ENCODE measurements around the gene REXO4.
"Not testable (repeated sequence)": the region's sequence is repeated elsewhere in the genome, so short reads cannot be mapped to it uniquely, and the experiment has no call there.

The REXO4 gene

DNA sequence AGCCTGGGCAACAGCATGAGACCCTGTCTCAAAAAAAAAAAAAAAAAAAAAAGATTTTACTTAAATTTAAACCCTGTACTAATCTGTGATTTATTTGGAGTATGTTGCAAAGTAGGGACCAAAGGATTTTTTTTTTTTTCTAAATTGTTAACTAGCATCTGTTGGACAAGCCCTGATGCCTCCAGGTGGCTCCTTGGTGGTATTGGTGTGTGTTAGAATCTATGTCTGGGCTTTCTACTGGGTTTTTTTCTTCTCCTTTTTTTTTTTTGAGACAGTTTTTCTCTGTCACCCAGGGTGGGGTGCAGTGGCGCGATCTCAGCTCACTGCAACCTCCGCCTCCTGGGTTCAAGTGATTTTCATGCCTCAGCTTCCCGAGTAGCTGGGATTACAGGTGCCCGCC lies 34.1 kb upstream of the REXO4 start:
- DNase-seq (ENCODE audit: low read depth) = not testable (repeated sequence)

DNA sequence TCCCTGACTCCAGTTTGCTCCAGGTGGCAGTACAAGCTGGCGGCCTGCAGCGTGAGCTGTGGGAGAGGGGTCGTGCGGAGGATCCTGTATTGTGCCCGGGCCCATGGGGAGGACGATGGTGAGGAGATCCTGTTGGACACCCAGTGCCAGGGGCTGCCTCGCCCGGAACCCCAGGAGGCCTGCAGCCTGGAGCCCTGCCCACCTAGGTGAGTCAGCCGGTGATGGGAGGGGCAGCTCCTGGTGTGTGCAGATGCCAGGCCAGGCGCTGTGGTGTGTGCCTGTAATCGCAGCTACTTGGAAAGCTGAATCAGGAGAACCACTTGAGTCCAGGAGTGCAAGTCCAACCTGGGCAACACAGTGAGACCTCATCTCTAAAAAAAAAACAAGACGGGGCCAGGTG lies 31.9 kb upstream of the REXO4 start:
- no peak for DNase-seq (ENCODE audit: low read depth)

- DNase-seq (ENCODE audit: low read depth) = no peak
These were observed 30.7 kb upstream of the REXO4 start for GRCh38 chr9:133448487-133448972.

DNA sequence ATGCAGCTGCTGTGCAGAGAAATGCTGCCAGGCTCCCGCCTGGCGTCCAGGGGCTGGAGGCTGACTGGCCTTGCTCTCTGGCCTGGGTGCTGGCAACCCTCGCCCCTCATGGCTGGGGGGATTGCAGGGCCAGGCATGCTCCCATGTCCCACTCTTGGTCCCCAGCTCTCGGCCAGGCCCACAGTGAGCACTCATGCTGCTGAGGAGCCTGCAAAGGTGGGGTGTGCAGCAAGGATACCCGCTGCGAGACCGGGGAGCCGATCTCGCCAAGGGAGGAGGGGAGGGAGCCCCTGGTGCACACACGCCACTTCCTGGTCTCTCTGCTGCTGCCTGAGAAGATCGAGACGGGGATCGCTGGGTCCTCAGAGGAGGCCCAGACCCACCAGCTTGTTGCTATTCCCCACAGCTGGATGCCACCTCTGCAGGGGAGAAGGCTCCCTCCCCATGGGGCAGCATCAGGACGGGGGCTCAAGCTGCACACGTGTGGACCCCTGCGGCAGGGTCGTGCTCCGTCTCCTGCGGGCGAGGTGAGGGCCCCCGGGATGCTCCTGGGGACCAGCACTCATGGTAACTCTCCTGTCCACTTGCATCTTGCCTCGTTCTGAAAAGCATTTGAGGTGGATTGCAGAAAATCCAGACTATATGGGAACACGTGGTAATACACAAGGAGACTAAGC lies 27.6 kb upstream of the REXO4 start:
- no peak for DNase-seq (ENCODE audit: low read depth)

GRCh38 chr9:133443982-133444381 lies 26.2 kb upstream of the REXO4 start:
- DNase-seq (ENCODE audit: low read depth) = peak; percentile 14

GRCh38 chr9:133443248-133443647 lies 25.4 kb upstream of the REXO4 start:
- DNase-seq (ENCODE audit: low read depth) = no peak

DNA sequence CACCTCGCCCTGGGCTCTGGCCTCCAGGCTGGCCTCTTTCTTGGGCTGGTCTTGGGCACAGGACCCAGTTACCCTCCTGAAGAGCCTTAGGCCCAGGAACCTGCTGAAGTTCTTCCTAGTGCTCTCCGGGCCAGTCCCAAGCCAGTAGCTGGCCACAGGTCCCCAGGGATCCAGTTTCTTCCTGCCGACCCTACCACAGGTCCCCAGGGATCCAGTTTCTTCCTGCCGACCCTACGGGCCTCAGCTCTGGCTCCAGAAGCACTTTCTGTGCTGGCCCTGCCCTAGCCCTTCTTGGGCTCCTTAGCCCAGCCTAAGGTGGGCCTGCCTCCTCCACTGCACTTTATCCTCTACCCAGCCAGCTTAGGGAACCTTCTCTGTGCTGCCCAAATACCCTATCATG lies 23.8 kb upstream of the REXO4 start:
- no peak for DNase-seq (ENCODE audit: low read depth)

GRCh38 chr9:133440874-133441273 lies 23.1 kb upstream of the REXO4 start:
- DNase-seq (ENCODE audit: low read depth) = no peak

DNA sequence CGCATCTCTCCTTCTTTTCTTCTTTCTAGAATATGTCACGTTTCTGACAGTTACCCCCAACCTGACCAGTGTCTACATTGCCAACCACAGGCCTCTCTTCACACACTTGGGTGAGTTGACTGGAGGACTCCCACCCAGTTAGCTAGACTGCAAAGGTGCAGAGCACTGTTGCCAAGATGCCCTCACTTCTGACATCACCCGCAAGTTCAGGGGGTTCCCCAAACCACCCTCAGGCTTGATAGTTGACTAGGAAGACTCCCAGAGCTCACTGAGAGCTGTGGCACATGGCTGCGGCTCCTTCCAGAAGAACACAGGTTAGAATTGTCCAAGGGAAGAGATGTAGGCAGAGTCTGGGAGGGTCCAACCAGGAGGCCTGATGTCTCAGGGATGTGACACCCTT lies 21.5 kb upstream of the REXO4 start:
- DNase-seq (ENCODE audit: low read depth) = no peak

DNA sequence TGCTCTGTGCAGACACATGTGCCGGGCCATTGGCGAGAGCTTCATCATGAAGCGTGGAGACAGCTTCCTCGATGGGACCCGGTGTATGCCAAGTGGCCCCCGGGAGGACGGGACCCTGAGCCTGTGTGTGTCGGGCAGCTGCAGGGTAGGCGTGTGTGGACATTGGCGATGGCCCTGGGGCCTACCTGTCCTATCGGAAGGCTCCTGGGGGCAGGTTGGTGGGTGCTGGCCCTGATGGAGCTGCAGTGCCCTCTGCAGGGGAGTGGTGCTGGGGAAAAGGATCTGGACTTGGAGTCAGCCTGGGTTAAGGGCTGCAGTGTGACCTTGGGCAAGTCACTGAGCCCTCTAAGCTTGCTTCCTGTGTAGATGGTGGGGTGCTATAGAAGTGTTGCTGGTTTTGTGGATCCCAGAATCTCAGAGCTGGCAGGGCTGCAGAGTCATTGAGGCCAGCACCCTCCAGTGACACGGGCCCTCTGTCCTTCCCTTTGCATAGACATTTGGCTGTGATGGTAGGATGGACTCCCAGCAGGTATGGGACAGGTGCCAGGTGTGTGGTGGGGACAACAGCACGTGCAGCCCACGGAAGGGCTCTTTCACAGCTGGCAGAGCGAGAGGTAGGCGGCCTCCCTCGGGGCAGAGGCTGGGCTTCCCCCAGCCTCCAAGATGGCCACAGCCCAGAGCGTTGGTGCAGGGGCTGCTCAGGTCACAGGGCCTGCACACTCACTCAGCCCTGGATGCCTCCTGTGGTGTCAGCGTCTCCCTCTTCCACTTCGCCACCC lies 20.1 kb upstream of the REXO4 start:
- no peak for DNase-seq (ENCODE audit: low read depth)

DNA sequence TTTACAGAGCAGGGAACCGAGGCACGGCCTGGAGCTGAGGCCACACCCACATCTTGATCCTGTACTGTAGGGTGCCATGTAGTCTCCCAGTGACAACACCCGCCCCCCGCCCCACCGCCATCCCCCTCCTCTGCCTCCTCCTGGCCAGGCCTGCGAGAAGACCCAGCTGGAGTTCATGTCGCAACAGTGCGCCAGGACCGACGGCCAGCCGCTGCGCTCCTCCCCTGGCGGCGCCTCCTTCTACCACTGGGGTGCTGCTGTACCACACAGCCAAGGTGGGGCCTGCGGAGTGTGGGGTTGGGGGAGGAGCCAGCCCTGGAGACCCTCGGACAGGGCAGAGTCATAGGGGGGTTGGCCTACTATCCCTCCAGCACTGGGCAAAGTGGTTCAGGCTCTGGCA lies 18.9 kb upstream of the REXO4 start:
- DNase-seq (ENCODE audit: low read depth) = no peak

GRCh38 chr9:133433351-133433843 lies 15.6 kb upstream of the REXO4 start:
- DNase-seq (ENCODE audit: low read depth) = no peak

DNA sequence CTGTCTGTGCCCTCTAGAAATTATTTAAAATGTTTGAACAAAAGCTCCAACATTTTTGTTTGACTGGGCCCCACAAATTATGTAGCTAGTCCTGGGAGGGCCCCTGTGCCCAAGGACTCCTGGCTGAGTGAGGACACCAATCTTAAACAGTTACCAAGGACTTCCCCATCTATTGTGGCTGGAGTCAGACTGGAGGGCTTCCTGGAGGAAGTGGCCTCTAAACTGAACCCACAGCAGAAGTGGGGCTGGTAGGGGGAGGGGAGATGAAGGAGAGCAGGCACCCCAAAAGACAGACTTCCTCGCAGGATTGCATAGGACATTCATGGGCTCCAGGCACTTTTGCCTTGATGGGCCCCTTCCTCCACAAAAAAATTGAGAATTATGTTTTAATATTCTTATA lies 12.4 kb upstream of the REXO4 start:
- DNase-seq (ENCODE audit: low read depth) = no peak

DNA sequence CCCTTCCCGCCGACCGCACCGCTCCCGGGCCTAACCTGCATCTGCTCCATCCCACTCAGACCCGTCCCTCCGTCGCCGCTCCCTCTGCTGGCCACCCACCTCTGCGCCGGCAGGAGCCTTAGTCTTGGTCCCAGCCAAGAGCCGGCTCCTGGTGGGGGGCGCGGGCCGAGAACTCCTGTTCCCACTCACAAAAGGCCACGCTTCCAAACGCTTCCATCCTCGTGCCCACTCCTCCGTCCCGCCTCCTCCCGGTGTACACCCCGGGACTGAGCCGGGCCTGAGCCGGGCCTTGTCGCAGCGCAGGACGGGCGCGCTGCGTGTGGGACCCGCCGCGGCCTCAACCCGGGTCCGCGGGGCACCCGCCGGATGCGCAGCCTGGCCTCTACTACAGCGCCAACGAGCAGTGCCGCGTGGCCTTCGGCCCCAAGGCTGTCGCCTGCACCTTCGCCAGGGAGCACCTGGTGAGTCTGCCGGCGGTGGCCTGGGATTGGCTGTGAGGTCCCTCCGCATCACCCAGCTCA lies 11.9 kb upstream of the REXO4 start:
- peak; percentile 16 for DNase-seq (ENCODE audit: low read depth)

DNA sequence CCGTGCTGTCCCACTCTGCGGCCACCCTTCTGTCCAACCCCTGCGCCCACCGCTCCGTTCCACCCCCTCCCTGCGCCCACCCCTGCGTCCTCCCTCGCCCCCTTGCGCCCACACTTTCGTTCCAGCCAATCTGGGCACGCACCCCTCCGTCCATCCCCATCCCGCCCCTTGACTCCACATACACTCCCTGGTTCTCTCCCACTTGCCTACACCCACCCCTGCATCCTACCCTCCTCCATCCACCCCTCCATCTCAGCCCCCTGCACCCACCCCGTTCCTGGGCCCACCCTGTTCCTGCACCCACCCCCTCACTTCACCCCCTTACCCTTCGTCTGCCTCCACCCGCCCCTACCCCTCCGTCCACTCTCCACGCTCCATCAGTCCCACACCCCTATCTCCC lies 11.4 kb upstream of the REXO4 start:
- no peak for DNase-seq (ENCODE audit: low read depth)

DNA sequence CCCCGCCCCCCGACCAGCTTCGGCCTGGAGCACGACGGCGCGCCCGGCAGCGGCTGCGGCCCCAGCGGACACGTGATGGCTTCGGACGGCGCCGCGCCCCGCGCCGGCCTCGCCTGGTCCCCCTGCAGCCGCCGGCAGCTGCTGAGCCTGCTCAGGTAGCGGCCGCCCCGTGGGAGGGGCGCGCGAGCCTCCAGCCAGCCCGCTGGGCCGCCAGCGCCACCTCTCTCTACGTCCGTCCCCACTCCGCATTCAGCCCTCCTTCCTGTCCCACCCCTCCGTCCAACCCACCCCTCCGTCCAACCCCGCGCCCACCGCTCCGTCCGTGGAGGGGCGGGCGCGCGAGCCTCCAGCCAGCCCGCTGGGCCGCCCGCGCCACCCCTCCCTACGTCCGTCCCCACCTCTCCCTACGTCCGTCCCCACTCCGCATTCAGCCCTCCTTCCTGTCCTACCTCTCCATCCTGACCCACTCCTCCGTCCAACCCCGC lies 10.8 kb upstream of the REXO4 start:
- DNase-seq (ENCODE audit: low read depth) = no peak

GRCh38 chr9:133427658-133428348 lies 10.0 kb upstream of the REXO4 start:
- DNase-seq (ENCODE audit: low read depth) = no peak

DNA sequence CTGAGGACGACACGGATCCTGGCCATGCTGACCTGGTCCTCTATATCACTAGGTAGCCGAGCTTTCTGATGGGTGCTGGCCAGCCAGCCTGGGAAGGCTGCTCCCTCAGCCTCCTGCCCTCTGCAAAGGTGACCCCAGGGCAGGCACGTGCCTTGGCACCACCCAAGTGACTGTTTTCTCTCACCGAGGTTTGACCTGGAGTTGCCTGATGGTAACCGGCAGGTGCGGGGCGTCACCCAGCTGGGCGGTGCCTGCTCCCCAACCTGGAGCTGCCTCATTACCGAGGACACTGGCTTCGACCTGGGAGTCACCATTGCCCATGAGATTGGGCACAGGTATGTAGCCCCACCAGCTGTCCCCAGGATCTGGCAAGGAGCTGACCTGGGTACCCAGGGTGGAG lies 8.2 kb upstream of the REXO4 start:
- DNase-seq (ENCODE audit: low read depth) = no peak

- DNase-seq (ENCODE audit: low read depth) = no peak
These were observed 7.3 kb upstream of the REXO4 start for GRCh38 chr9:133425049-133425632.

DNA sequence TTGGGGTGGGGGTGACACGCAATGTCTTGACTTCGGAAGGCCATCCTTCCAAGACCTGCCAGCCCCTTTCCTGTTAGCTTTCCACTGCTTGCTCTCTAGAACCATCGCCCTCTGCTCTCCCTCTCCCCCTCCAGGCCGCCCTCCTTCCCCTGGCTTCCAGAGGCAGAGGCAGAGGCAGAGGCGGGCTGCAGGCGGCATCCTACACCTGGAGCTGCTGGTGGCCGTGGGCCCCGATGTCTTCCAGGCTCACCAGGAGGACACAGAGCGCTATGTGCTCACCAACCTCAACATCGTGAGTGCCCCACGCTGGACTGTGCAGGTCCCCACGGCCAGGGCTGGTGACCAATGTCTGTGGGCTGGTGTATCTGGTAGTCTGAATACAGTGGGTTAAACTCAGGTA lies 6.4 kb upstream of the REXO4 start:
- DNase-seq (ENCODE audit: low read depth) = no peak

- DNase-seq (ENCODE audit: low read depth) = no peak
These were observed 5.4 kb upstream of the REXO4 start for GRCh38 chr9:133423216-133423615.
